ENCODE results near the gene DEPDC7. TPM values are rescaled to one million over a fixed set of nuclear protein-coding genes. Genes with fewer than 3 reads are reported as not detected.

DEPDC7 gene
- total and polyA plus RNA-seq, 2 experiments from 2014 or later = 12.5 to 21.3 TPM

- Histone ChIP-seq H4K20me1 (ENCODE audit: insufficient read depth, poor library complexity, severe bottlenecking) (no peaks in the 10 kb centered on the region), H3K79me2 (no peaks in the 10 kb centered on the region), H2AFZ (no peak overlapping the region), H3K9me2 (replicated peaks; ENCODE audit: insufficient read depth) (no peaks in the 10 kb centered on the region), H3K4me2 (no peak overlapping the region), H3K27ac (no peak overlapping the region), H3K4me1 (ENCODE audit: insufficient read depth) (peaks cover 4% of the 10 kb centered on the region), H3K4me3 (no peak overlapping the region), H3K9me3 (ENCODE audit: low read depth) (no peaks in the 10 kb centered on the region), H3K36me3 (replicated peaks; ENCODE audit: insufficient read depth, low read depth) (no peaks in the 10 kb centered on the region), H3K27me3 (no peaks in the 10 kb centered on the region)
- WGBS (ENCODE audit: low lambda C conversion rate, missing lambda C conversion rate) = 89% methylated on average over 6 of the region's 6 CpGs
- TF ChIP-seq CTCF (IDR thresholded peaks at IDR 0.05; ENCODE audit: poor library complexity) (no peak), EZH2 (IDR thresholded peaks at IDR 0.05; ENCODE audit: borderline replicate concordance) (no peak), EZH2phosphoT487 (IDR thresholded peaks at IDR 0.05; ENCODE audit: low read depth, severe bottlenecking, unreplicated experiment) (no peak)
- no peak for DNase-seq (ENCODE audit: low spot score)
Observed at GRCh38 chr11:33001281-33001680, 14.4 kb upstream of the DEPDC7 start.

GRCh38 chr11:33001751-33002542 is 13.7 kb upstream of the DEPDC7 start:
- no peak for TF ChIP-seq EZH2 (IDR thresholded peaks at IDR 0.05; ENCODE audit: borderline replicate concordance)
- TF ChIP-seq EZH2phosphoT487 (IDR thresholded peaks at IDR 0.05; ENCODE audit: low read depth, severe bottlenecking, unreplicated experiment) = no peak
- no peak for TF ChIP-seq CTCF (IDR thresholded peaks at IDR 0.05; ENCODE audit: poor library complexity)
- Histone ChIP-seq H3K27ac (no peak overlapping the region), H3K9me2 (replicated peaks; ENCODE audit: insufficient read depth) (no peaks in the 10 kb centered on the region), H2AFZ (no peak overlapping the region), H3K9me3 (ENCODE audit: low read depth) (no peaks in the 10 kb centered on the region), H4K20me1 (ENCODE audit: insufficient read depth, poor library complexity, severe bottlenecking) (no peaks in the 10 kb centered on the region), H3K4me1 (ENCODE audit: insufficient read depth) (peaks cover 4% of the 10 kb centered on the region), H3K4me3 (no peak overlapping the region), H3K27me3 (no peaks in the 10 kb centered on the region), H3K4me2 (no peak overlapping the region), H3K79me2 (no peaks in the 10 kb centered on the region), H3K36me3 (replicated peaks; ENCODE audit: insufficient read depth, low read depth) (no peaks in the 10 kb centered on the region)
- no peak for DNase-seq (ENCODE audit: low spot score)
- 77% methylated on average over 8 of the region's 8 CpGs for WGBS (ENCODE audit: low lambda C conversion rate, missing lambda C conversion rate)

- no peaks in the 10 kb centered on the region for H3K27me3 ChIP-seq
- H2AFZ ChIP-seq = no peak overlapping the region
- no peaks in the 10 kb centered on the region for H3K36me3 ChIP-seq (replicated peaks; ENCODE audit: insufficient read depth, low read depth)
- peaks cover 4% of the 10 kb centered on the region for H3K4me1 ChIP-seq (ENCODE audit: insufficient read depth)
- H3K27ac ChIP-seq = no peak overlapping the region
- no peaks in the 10 kb centered on the region for H4K20me1 ChIP-seq (ENCODE audit: insufficient read depth, poor library complexity, severe bottlenecking)
- no peaks in the 10 kb centered on the region for H3K9me2 ChIP-seq (replicated peaks; ENCODE audit: insufficient read depth)
- DNase-seq (ENCODE audit: low spot score) = no peak
- H3K9me3 ChIP-seq (ENCODE audit: low read depth) = no peaks in the 10 kb centered on the region
- TF ChIP-seq CTCF (IDR thresholded peaks at IDR 0.05; ENCODE audit: poor library complexity) (no peak), EZH2 (IDR thresholded peaks at IDR 0.05; ENCODE audit: borderline replicate concordance) (no peak), EZH2phosphoT487 (IDR thresholded peaks at IDR 0.05; ENCODE audit: low read depth, severe bottlenecking, unreplicated experiment) (no peak)
- no peak overlapping the region for H3K4me3 ChIP-seq
- WGBS (ENCODE audit: low lambda C conversion rate, missing lambda C conversion rate) = 73% methylated on average over 2 of the region's 2 CpGs
- no peaks in the 10 kb centered on the region for H3K79me2 ChIP-seq
- no peak overlapping the region for H3K4me2 ChIP-seq
Observed at GRCh38 chr11:33005175-33005574, 10.5 kb upstream of the DEPDC7 start.
